ENCODE data around the gene LRIT3. TPM values are rescaled to one million over a fixed set of nuclear protein-coding genes. Genes with fewer than 3 reads are reported as not detected.
"Not testable (repeated sequence)": the region's sequence is repeated elsewhere in the genome, so short reads cannot be mapped to it uniquely, and the experiment has no call there.

The LRIT3 gene
- total and polyA plus RNA-seq, 2 experiments from 2014 or later: 0.11 TPM; not detected in 1

GRCh38 chr4:109850601-109851000, 2.7 kb downstream of the LRIT3 start:
- Histone ChIP-seq H3K27ac (no peak overlapping the region), H3K79me2 (ENCODE audit: insufficient read depth) (no peaks in the 10 kb centered on the region), H3K9ac (no peak overlapping the region), H3K27me3 (replicated peaks; ENCODE audit: insufficient read depth) (no peaks in the 10 kb centered on the region), H3K9me3 (ENCODE audit: low read depth) (no peaks in the 10 kb centered on the region), H3K9me2 (ENCODE audit: insufficient read depth) (no peaks in the 10 kb centered on the region), H3F3A (ENCODE audit: insufficient read depth) (no peaks in the 10 kb centered on the region), H3K4me2 (ENCODE audit: unreplicated experiment) (no peak overlapping the region), H3K36me3 (ENCODE audit: low read depth) (no peaks in the 10 kb centered on the region), H3K4me3 (no peak overlapping the region), H2AFZ (no peak overlapping the region), H3K4me1 (ENCODE audit: insufficient read depth) (no peaks in the 10 kb centered on the region), H4K20me1 (ENCODE audit: insufficient read depth) (no peaks in the 10 kb centered on the region)
- in situ Hi-C loops (cut with MboI): no loop called here
- no peak for DNase-seq
- no peak for TF ChIP-seq EZH2 (IDR thresholded peaks at IDR 0.05; ENCODE audit: insufficient read depth, poor library complexity, severe bottlenecking)
- no peak for TF ChIP-seq EZH2phosphoT487 (IDR thresholded peaks at IDR 0.05; ENCODE audit: insufficient read depth, low read depth)
- 70 to 76% methylated on average over 5 of the region's 5 CpGs for WGBS, 2 experiments (ENCODE audit: low coverage in 1 of 2, low lambda C conversion rate in 2 of 2, missing lambda C conversion rate in 2 of 2)

DNA sequence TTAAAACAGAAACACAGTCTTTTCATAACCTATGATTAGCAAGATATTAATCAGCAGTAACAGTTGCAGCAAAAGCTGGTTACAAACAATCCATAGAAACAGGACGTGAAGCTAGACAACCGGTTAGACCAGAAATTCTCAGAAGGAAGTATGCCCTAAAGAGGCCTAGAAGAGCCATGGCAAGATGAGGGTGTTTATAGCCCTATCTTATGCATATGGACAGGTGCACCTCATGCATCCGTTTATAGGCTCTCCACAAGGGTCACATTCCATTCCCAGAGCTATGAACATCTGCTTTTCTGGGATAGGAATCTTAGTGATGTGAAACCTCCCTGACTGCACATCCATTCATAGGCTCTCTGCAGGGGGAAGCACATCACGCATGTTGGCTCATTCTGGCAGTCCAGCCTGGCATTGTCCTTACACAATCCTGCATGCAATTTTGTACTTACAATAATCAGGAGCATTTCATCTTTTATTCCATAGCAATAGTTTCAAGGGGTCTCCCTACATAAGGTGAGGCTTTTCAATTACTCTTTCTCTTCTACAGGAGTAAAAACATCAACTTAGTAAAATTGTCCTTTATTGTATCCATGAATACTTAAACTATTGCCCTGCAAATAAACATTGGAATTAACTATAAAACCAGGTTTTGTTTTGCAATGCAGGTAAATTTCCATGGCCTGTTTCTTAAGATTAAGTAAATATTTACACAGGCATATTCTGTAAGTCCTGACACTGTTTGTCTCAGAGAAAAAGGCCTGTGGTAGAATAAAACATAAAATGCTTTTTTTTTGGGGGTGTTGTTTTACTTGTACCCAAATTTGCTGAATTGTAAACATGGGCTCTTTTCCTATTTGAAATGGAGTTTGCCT, 11.8 kb downstream of the LRIT3 start:
- H3K36me3 ChIP-seq (ENCODE audit: low read depth); H3F3A ChIP-seq (ENCODE audit: insufficient read depth); in situ Hi-C loops (cut with MboI); H3K9ac ChIP-seq; H3K27me3 ChIP-seq (replicated peaks; ENCODE audit: insufficient read depth); H2AFZ ChIP-seq; DNase-seq; H3K4me1 ChIP-seq (ENCODE audit: insufficient read depth); H3K27ac ChIP-seq; H3K4me3 ChIP-seq; H3K9me2 ChIP-seq (ENCODE audit: insufficient read depth); H4K20me1 ChIP-seq (ENCODE audit: insufficient read depth); H3K79me2 ChIP-seq (ENCODE audit: insufficient read depth); H3K9me3 ChIP-seq (ENCODE audit: low read depth); H3K4me2 ChIP-seq (ENCODE audit: unreplicated experiment): not testable (repeated sequence)
- WGBS, 2 experiments (ENCODE audit: low coverage in 1 of 2, low lambda C conversion rate in 2 of 2, missing lambda C conversion rate in 2 of 2): 49 to 53% methylated on average over 4 of the region's 4 CpGs

DNA sequence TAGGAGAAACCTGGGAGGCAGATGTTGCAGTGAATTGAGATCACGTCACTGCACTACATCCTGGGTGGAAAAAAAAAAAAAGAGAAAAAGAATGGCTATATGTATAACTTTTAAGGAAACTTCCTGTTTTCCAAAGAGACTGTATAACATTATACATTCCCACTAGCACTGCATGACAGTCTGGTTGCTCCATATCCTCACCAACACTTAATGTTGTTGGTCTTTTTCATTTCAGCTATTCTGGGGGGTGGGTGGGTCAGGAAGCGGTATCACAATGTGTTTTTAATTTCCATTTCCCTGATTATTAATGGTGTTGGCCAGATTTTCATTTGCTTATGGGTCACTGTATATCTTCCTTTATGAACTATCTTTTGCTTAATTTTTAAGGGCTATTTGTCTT, 13.4 kb downstream of the LRIT3 start:
- Histone ChIP-seq H3K4me2 (ENCODE audit: unreplicated experiment) (no peak overlapping the region), H3K9ac (no peak overlapping the region), H3F3A (ENCODE audit: insufficient read depth) (no peaks in the 10 kb centered on the region), H4K20me1 (ENCODE audit: insufficient read depth) (no peaks in the 10 kb centered on the region), H2AFZ (no peak overlapping the region), H3K9me3 (ENCODE audit: low read depth) (no peaks in the 10 kb centered on the region), H3K4me3 (no peak overlapping the region), H3K9me2 (ENCODE audit: insufficient read depth) (no peaks in the 10 kb centered on the region), H3K27ac (no peak overlapping the region), H3K4me1 (ENCODE audit: insufficient read depth) (no peaks in the 10 kb centered on the region), H3K79me2 (ENCODE audit: insufficient read depth) (no peaks in the 10 kb centered on the region), H3K27me3 (replicated peaks; ENCODE audit: insufficient read depth) (no peaks in the 10 kb centered on the region), H3K36me3 (ENCODE audit: low read depth) (no peaks in the 10 kb centered on the region)
- no peak for DNase-seq
- no peak for TF ChIP-seq EZH2 (IDR thresholded peaks at IDR 0.05; ENCODE audit: insufficient read depth, poor library complexity, severe bottlenecking)
- TF ChIP-seq EZH2phosphoT487 (IDR thresholded peaks at IDR 0.05; ENCODE audit: insufficient read depth, low read depth): no peak
- in situ Hi-C loops (cut with MboI): no loop called here
- WGBS, 2 experiments (ENCODE audit: low coverage in 1 of 2, low lambda C conversion rate in 2 of 2, missing lambda C conversion rate in 2 of 2): 58 to 62% methylated on average over 2 of the region's 2 CpGs

DNA sequence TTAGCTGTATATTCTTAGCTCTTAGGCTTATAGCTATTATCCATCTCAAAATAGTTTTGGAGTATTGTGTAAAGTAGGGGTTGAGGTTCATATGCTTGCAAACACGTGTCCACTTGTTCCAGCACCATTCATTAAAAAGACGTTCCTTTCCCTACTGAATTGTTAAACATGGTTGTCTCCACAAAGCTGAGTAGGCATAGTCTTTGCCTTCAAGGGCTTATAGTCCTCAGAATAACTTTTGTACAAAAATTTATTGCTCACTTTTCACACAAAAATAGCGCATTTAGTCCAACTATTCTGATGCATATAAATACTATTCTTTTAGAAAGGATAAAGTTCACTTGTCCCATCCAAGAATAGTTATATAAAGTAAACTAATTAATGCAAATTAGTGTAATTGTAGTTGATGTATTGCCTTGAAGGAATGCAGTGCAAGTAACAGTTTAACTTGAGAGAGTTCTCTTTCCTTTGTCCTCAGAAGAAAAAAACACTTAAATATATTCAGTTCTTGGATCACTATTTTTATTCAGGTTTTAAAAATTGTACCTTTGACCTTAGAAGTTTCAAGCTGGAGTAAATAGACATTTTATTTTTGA, 14.1 kb downstream of the LRIT3 start:
- Histone ChIP-seq H2AFZ (no peak overlapping the region), H3K27ac (no peak overlapping the region), H4K20me1 (ENCODE audit: insufficient read depth) (no peaks in the 10 kb centered on the region), H3K79me2 (ENCODE audit: insufficient read depth) (no peaks in the 10 kb centered on the region), H3K9me2 (ENCODE audit: insufficient read depth) (no peaks in the 10 kb centered on the region), H3K27me3 (replicated peaks; ENCODE audit: insufficient read depth) (no peaks in the 10 kb centered on the region), H3K4me2 (ENCODE audit: unreplicated experiment) (no peak overlapping the region), H3K36me3 (ENCODE audit: low read depth) (no peaks in the 10 kb centered on the region), H3F3A (ENCODE audit: insufficient read depth) (no peaks in the 10 kb centered on the region), H3K9ac (no peak overlapping the region), H3K4me3 (no peak overlapping the region), H3K9me3 (ENCODE audit: low read depth) (no peaks in the 10 kb centered on the region), H3K4me1 (ENCODE audit: insufficient read depth) (no peaks in the 10 kb centered on the region)
- in situ Hi-C loops (cut with MboI): no loop called here
- TF ChIP-seq EZH2 (IDR thresholded peaks at IDR 0.05; ENCODE audit: insufficient read depth, poor library complexity, severe bottlenecking): no peak
- no peak for TF ChIP-seq EZH2phosphoT487 (IDR thresholded peaks at IDR 0.05; ENCODE audit: insufficient read depth, low read depth)
- 45 to 57% methylated on average over 3 of the region's 3 CpGs for WGBS, 2 experiments (ENCODE audit: low coverage in 1 of 2, low lambda C conversion rate in 2 of 2, missing lambda C conversion rate in 2 of 2)
- DNase-seq: no peak

Measured in GM23248 (cell line).